Measurements from ENCODE around the gene EBF3.

The EBF3 gene

DNA sequence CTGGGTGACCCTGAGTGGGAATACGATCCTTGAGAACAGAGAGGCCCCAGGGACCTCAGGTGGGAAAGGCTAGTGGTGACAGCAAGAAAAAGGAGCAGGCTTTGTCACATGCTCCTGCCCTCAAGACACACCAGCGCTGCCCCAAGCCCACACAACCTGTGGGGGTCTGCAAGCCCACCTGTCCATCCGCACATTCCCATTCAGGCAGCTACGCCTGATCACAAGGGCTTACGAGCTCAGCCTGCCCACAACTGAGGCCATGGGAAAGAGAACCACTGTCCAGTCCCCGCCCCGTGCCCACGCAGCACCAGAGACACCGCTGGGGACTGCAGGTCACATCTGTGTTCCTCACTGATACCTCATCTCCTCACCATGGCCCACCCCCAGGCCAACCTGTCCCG lies 26.7 kb downstream of the EBF3 start:
- H3K27ac ChIP-seq (ENCODE audit: insufficient read depth, low read length, poor library complexity, severe bottlenecking): no peak overlapping the region
- H3K36me3 ChIP-seq (ENCODE audit: control insufficient read depth, insufficient read depth, low read length): no peaks in the 10 kb centered on the region
- no peak for DNase-seq
- H3K4me1 ChIP-seq (ENCODE audit: control insufficient read depth, insufficient read depth, low read length, poor library complexity, severe bottlenecking): no peaks in the 10 kb centered on the region
- no peak overlapping the region for H3K4me3 ChIP-seq (ENCODE audit: insufficient read depth, low read depth, low read length, poor library complexity, severe bottlenecking)
- H3K9me3 ChIP-seq (ENCODE audit: control insufficient read depth, low read length): no peaks in the 10 kb centered on the region
- H3K27me3 ChIP-seq (replicated peaks; ENCODE audit: control insufficient read depth, insufficient read depth, low read length, poor library complexity, severe bottlenecking): no peaks in the 10 kb centered on the region

DNA sequence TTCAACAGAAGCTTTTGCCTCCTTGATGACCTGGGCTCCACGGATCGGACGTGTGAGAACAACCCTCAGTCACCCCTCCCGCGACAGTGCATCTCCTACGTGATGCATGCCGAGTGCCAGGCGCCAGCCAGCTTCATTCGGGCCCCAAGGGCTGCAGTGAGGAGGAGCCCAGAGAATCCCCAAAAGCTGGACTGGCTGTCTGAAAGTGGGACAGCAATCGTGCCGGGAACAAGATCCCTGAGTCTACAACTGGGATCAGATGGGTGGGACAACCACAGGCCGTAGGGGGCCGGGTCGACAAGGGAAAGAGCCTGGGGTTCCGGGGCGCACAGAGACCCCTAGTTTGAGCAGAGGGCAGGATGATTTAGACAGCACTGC lies 27.2 kb downstream of the EBF3 start:
- Histone ChIP-seq H3K4me1 (ENCODE audit: control insufficient read depth, insufficient read depth, low read length, poor library complexity, severe bottlenecking) (no peaks in the 10 kb centered on the region), H3K4me3 (ENCODE audit: insufficient read depth, low read depth, low read length, poor library complexity, severe bottlenecking) (no peak overlapping the region), H3K36me3 (ENCODE audit: control insufficient read depth, insufficient read depth, low read length) (no peaks in the 10 kb centered on the region), H3K27ac (ENCODE audit: insufficient read depth, low read length, poor library complexity, severe bottlenecking) (no peak overlapping the region), H3K27me3 (replicated peaks; ENCODE audit: control insufficient read depth, insufficient read depth, low read length, poor library complexity, severe bottlenecking) (no peaks in the 10 kb centered on the region), H3K9me3 (ENCODE audit: control insufficient read depth, low read length) (no peaks in the 10 kb centered on the region)
- DNase-seq: no peak

DNA sequence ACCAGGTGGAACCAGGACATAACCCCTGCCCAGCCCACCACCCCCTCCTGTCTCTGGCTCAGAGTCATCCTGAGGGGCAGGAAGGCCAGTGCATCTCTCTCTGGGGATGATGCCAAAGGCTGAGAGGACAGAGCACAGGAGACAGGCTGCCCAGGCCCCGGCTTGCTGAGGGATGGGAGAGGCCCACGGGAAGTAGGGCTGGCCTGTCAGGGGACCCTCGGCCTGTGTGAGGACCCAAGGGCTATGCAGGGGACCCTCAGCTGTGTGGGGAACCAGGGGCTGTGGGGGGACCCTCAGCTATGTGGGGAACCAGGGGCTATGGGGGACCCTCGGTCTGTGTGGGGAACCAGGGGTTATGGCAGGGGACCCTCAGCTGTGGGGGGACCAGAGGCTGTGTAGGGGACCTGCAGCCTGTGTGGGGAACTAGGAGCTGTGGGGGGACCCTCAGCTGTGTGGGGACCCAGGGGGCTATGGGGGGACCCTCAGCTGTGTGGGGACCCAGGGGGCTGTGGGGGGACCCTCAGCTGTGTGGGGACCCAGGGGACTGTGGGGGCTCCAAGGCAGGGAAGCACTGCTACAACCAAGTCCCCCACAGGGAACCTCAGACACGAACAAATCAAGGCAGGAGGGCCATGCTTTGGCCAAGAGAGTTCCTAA lies 27.7 kb downstream of the EBF3 start:
- Histone ChIP-seq H3K9me3 (ENCODE audit: control insufficient read depth, low read length) (no peaks in the 10 kb centered on the region), H3K27me3 (replicated peaks; ENCODE audit: control insufficient read depth, insufficient read depth, low read length, poor library complexity, severe bottlenecking) (no peaks in the 10 kb centered on the region), H3K4me1 (ENCODE audit: control insufficient read depth, insufficient read depth, low read length, poor library complexity, severe bottlenecking) (no peaks in the 10 kb centered on the region), H3K36me3 (ENCODE audit: control insufficient read depth, insufficient read depth, low read length) (no peaks in the 10 kb centered on the region), H3K27ac (ENCODE audit: insufficient read depth, low read length, poor library complexity, severe bottlenecking) (no peak overlapping the region), H3K4me3 (ENCODE audit: insufficient read depth, low read depth, low read length, poor library complexity, severe bottlenecking) (no peak overlapping the region)
- no peak for DNase-seq

DNA sequence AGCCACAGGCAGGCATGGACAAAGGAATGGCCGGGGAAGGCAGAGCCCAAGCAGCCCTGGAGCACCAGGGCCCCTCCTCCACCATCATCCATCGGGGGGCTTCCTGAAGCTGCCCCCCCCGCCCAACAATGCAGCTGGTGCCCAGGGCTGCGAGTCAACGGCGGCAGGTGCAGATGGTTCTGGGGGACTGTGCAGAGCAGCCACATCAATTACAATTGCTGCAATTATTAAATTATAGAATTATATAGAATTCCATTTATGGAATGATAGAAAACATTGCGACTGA lies 28.3 kb downstream of the EBF3 start:
- Histone ChIP-seq H3K9me3 (ENCODE audit: control insufficient read depth, low read length) (no peaks in the 10 kb centered on the region), H3K4me1 (ENCODE audit: control insufficient read depth, insufficient read depth, low read length, poor library complexity, severe bottlenecking) (no peaks in the 10 kb centered on the region), H3K27ac (ENCODE audit: insufficient read depth, low read length, poor library complexity, severe bottlenecking) (no peak overlapping the region), H3K36me3 (ENCODE audit: control insufficient read depth, insufficient read depth, low read length) (no peaks in the 10 kb centered on the region), H3K27me3 (replicated peaks; ENCODE audit: control insufficient read depth, insufficient read depth, low read length, poor library complexity, severe bottlenecking) (no peaks in the 10 kb centered on the region), H3K4me3 (ENCODE audit: insufficient read depth, low read depth, low read length, poor library complexity, severe bottlenecking) (no peak overlapping the region)
- DNase-seq: no peak

DNA sequence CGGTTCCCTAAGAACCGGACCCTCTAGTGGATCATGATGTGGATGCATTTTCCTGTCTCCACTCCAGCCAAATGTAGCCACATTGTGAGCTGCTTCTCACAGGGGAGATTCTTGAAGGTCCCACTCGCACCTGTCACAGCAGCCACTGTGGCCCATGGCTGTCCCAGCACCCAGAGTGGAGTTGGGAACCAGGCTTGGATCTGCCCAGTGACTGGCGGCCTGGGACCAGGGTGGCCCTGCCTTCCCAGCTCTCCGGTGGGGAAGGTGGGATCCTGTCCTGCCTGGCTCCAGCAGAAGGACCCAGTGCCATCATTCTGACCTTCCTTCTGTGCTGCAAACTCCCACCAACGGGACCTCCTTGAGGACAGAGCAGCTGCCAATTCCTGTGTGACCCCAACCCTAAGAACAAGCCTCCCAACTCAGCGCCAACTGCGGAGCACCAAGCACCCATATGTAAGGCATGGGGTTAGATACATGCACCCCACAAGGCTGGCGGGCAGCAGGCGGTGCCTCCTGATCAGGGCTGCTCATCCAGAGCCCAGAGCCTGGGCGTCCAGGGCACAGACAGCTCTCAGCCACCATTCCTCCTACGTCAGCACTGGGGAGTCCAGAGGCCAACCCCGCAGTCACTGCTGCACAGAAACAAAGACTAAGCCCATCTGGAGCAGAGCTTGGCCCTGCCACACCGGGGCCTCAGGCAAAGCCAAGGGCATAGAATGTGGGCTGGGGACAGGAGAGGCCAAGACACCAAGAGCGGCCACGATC lies 28.8 kb downstream of the EBF3 start:
- H3K36me3 ChIP-seq (ENCODE audit: control insufficient read depth, insufficient read depth, low read length): no peaks in the 10 kb centered on the region
- DNase-seq: no peak

DNA sequence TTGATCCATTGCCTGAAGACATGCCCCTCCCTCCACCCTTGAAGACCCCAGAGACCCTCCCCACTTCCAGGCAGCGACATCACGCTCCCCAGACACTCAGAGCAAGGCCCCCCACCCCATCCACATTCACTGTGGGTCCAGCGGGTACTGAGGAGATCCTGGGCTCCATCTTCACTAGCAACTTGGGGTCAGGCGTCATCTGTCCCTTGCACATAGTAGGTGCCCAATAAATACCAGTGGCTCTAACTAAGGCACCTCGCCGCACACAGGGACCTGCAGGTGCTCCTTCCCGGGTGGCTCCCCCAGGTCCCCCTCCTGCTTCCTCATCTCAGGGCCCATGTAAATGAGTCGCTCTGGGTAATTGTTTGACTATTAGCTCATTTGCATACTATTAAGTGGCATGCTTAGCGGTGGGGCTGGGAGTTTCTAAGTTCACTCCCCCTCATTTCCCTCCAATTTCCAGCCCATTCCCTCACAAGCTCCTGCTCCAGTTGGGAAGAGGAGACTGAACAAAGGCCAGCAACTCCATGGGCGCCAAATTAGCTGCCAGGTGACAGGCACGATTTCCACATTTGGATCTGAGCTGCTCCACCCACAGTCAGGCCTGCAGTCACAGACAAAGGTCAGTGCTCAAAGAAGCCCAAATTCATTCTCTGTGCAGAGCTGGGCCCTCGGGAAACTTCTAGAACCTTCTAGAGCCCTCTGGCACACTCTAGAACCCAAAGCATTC lies 29.7 kb downstream of the EBF3 start:
- Histone ChIP-seq H3K9me3 (ENCODE audit: control insufficient read depth, low read length) (no peaks in the 10 kb centered on the region), H3K36me3 (ENCODE audit: control insufficient read depth, insufficient read depth, low read length) (no peaks in the 10 kb centered on the region), H3K27me3 (replicated peaks; ENCODE audit: control insufficient read depth, insufficient read depth, low read length, poor library complexity, severe bottlenecking) (no peaks in the 10 kb centered on the region), H3K4me3 (ENCODE audit: insufficient read depth, low read depth, low read length, poor library complexity, severe bottlenecking) (no peak overlapping the region), H3K27ac (ENCODE audit: insufficient read depth, low read length, poor library complexity, severe bottlenecking) (no peak overlapping the region), H3K4me1 (ENCODE audit: control insufficient read depth, insufficient read depth, low read length, poor library complexity, severe bottlenecking) (no peaks in the 10 kb centered on the region)
- no peak for DNase-seq

More for the DNA sequence above, 28.8 kb downstream of the EBF3 start:
- Histone ChIP-seq H3K9me3 (ENCODE audit: control insufficient read depth, low read length) (no peaks in the 10 kb centered on the region), H3K27ac (ENCODE audit: insufficient read depth, low read length, poor library complexity, severe bottlenecking) (no peak overlapping the region), H3K27me3 (replicated peaks; ENCODE audit: control insufficient read depth, insufficient read depth, low read length, poor library complexity, severe bottlenecking) (no peaks in the 10 kb centered on the region), H3K4me3 (ENCODE audit: insufficient read depth, low read depth, low read length, poor library complexity, severe bottlenecking) (no peak overlapping the region), H3K4me1 (ENCODE audit: control insufficient read depth, insufficient read depth, low read length, poor library complexity, severe bottlenecking) (no peaks in the 10 kb centered on the region)

- Histone ChIP-seq H3K9me3 (ENCODE audit: control insufficient read depth, low read length) (no peaks in the 10 kb centered on the region), H3K4me1 (ENCODE audit: control insufficient read depth, insufficient read depth, low read length, poor library complexity, severe bottlenecking) (no peaks in the 10 kb centered on the region), H3K36me3 (ENCODE audit: control insufficient read depth, insufficient read depth, low read length) (no peaks in the 10 kb centered on the region), H3K27me3 (replicated peaks; ENCODE audit: control insufficient read depth, insufficient read depth, low read length, poor library complexity, severe bottlenecking) (no peaks in the 10 kb centered on the region), H3K27ac (ENCODE audit: insufficient read depth, low read length, poor library complexity, severe bottlenecking) (no peak overlapping the region), H3K4me3 (ENCODE audit: insufficient read depth, low read depth, low read length, poor library complexity, severe bottlenecking) (no peak overlapping the region)
- no peak for DNase-seq
Measured at GRCh38 chr10:129933456-129934092, 30.5 kb downstream of the EBF3 start.

DNA sequence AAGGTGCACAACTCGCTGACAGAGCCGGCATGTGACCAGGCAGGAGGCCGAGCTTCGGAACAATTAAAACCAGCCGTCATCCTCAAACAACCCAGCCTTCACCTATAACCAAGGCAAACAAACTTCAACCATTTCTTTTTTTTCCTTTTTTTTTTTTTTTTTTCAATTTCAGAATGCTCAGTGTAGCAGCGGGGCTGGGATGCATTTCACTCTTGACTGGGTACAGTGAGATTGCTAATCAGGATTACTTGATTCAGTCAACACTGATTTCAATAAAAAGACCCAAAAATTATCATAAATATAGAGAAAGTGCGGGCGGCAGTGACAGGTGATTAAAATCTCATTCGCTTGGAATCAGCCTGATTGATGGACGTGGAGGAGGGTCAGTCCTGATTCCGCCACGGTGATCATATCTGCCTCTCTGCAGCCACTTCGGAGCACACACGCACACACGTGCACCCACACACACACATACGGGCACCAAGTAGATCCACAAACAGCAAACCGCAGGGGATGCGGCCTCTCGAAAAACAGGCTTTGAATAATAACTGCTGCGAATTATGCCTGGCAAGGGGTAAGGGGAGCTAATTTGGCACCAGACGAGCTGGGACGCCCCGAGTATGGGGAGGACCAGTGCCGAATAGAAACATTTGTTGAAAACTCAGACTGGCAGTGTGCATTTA lies 31.2 kb downstream of the EBF3 start:
- H3K36me3 ChIP-seq (ENCODE audit: control insufficient read depth, insufficient read depth, low read length): no peaks in the 10 kb centered on the region
- H3K4me3 ChIP-seq (ENCODE audit: insufficient read depth, low read depth, low read length, poor library complexity, severe bottlenecking): no peak overlapping the region
- H3K4me1 ChIP-seq (ENCODE audit: control insufficient read depth, insufficient read depth, low read length, poor library complexity, severe bottlenecking): no peaks in the 10 kb centered on the region
- no peaks in the 10 kb centered on the region for H3K9me3 ChIP-seq (ENCODE audit: control insufficient read depth, low read length)
- H3K27me3 ChIP-seq (replicated peaks; ENCODE audit: control insufficient read depth, insufficient read depth, low read length, poor library complexity, severe bottlenecking): no peaks in the 10 kb centered on the region
- no peak for DNase-seq
- H3K27ac ChIP-seq (ENCODE audit: insufficient read depth, low read length, poor library complexity, severe bottlenecking): no peak overlapping the region

- H3K27ac ChIP-seq (ENCODE audit: insufficient read depth, low read length, poor library complexity, severe bottlenecking): no peak overlapping the region
- no peaks in the 10 kb centered on the region for H3K4me1 ChIP-seq (ENCODE audit: control insufficient read depth, insufficient read depth, low read length, poor library complexity, severe bottlenecking)
- H3K36me3 ChIP-seq (ENCODE audit: control insufficient read depth, insufficient read depth, low read length): no peaks in the 10 kb centered on the region
- H3K9me3 ChIP-seq (ENCODE audit: control insufficient read depth, low read length): no peaks in the 10 kb centered on the region
- no peak for DNase-seq
- H3K4me3 ChIP-seq (ENCODE audit: insufficient read depth, low read depth, low read length, poor library complexity, severe bottlenecking): no peak overlapping the region
- no peaks in the 10 kb centered on the region for H3K27me3 ChIP-seq (replicated peaks; ENCODE audit: control insufficient read depth, insufficient read depth, low read length, poor library complexity, severe bottlenecking)
Measured at GRCh38 chr10:129932182-129932581, 31.9 kb downstream of the EBF3 start.

Measured in effector memory CD4-positive, alpha-beta T cell (primary cell).